ENCODE data around the gene MBTPS1.
A peak's percentile ranks its signal among the peaks of the same experiment; 100 is the strongest.

Gene MBTPS1

DNA sequence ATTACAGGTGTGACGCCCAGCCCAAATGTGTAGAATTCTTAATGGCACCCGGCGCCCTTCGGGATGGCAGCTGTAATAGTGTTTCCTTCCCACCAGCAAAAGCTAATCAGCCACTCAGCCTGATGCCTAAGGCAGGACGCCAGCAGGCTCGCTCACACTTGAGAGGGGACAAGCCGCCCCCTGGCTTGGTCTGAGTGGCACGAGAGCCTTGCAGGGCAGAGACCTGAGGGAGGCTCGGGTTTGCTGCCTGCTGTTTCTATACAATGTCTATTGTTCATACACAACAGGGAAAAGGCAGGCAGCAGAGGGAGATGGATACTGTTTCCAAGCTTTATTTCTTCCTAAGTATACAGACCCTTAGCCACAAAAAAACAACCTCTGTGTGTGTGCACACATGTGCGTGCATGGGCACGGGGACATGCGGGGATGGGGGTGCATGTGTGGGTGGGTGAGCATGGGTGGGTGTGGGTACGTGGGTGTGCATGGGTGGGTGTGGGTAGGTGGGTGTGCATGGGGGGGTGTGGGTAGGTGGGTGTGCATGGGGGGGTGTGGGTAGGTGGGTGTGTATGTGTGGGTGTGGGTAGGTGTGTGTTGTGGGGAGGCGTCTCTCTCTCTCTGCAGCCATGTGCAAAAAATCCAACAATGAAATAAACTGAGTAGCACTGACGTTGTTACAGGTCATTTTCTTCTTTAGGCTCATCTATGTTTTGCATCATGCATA is 84.1 kb downstream of the MBTPS1 start:
- DNase-seq: no peak

DNA sequence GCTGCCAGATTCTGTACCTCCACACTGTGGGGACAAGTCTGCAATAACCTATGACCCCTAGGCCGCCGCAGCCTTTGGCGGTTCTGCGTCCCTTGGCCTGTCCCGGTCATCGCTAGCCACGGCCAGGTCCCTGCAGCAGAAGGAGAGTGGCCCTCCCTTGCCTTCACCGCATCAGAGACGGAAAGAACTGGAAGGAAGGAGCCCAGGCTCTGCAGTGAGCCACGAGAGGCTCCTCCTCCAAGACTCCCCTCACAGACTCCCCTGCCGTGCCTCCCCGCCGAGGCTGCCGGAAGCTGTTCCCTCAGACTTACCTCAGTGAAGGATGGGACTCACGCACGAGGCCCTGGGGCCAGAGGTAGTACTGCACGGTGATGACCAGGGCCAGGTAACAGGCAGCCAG is 85.2 kb downstream of the MBTPS1 start:
- no peak for DNase-seq

DNA sequence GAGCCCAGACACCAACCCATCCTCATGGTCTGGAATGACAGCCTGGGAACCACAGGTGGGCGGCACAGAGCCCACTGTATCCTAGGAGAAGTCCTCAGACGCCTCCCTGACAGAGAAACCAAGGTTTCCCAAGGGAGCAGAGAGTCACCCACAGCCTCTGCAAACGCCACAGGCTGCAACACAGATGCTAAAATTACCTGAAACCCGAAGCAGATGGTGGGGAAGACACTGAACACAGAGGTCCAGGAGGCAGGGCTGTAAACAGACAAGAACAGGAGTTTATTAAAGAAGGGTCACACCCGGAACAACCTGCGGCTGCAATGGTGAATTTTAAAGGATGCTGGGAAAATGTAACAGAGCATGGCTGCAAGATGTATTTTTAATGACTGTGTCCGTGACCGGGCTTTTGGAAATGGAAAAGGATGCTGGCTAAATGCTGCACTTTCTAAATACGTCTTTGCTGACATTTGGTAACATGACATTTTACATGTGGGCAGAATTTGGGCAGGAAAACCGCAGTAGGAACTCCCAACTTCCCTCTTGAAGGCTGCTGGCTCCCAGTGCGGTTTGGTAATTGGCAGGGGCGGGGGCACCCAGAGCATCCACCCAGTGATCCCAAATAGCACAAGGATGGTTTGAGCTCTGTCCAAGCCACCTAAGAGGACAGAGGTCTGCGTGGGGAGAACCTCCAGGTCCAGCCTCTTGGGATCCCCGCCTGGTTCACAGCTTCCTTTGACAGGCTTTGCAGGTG is 87.3 kb downstream of the MBTPS1 start:
- DNase-seq: peak in 1 of 2 donors; percentile 7

DNA sequence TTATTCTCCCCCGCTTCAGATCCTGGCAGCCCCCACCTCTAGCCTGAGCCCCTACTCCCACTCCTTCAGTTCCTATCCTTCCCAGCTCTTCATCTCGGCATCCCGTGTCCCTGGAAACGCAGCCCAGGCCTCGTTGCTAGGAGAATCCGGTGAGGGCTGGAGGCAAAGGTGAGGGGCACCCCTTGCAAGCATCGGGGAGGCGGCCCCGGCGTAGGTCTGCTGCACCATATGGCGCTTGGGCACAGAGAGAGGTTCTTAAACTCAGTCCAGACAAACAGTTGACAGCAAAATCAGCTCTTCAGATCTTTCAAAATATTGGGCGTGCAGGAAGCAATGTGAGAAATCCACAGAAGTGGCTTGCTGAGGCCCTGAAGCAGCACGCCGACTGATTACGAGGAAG is 89.1 kb downstream of the MBTPS1 start:
- DNase-seq: no peak

DNA sequence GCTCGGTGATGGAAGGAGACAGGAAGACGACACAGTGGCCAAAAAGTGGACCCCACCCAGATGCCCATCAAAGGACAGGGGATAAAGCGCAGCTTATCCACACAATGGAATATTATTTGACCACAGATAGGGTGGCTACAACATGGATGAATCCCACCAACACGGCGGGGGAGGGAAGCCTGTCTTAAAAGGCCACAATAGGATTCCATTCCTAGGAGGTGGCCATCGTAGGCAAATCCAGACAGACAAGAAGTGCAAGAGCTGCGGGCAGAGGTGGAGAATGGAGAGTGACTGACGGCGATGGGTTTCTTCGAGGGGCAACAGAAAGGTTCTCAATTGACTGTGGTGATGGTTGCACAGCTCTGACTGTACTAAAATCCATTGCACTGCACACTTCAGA is 90.1 kb downstream of the MBTPS1 start:
- DNase-seq: no peak

DNA sequence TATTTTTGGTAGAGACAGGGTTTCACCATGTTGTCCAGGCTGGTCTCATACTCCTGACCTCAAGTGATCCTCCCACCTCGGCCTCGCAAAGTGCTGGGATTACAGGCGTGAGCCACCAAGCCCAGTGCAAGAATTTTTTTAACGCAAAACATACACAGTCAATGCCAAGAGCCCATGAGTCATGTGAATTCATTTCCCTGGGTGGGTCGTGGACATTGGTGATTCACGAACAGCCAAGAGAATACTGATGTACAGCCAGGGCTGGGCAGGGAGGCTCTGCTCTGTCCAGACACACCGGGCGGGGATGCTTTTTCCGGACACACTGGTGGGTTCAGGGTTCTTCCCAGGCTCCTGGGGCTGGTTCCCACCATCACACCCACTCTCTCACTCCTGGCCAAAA is 91.9 kb downstream of the MBTPS1 start:
- DNase-seq: no peak

DNA sequence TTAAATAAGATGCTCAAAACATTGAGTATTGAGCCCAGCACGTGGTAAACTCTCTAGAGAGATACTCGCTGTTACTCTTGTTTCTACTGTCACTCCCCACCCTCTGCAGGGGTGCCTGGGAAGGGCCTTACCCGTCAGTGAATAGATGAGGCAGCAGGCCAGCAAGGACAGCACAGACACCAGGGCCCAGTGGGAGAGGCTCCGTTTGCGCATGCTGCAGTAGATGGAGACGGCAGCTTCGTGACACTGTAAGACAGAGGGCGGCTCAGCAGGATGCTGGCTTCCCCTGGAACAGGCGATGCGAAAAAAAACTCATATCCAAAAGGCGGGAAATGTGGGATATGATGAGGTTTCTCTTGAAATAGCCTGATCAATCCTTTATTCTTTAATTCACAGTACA is 94.1 kb downstream of the MBTPS1 start:
- no peak for DNase-seq

DNA sequence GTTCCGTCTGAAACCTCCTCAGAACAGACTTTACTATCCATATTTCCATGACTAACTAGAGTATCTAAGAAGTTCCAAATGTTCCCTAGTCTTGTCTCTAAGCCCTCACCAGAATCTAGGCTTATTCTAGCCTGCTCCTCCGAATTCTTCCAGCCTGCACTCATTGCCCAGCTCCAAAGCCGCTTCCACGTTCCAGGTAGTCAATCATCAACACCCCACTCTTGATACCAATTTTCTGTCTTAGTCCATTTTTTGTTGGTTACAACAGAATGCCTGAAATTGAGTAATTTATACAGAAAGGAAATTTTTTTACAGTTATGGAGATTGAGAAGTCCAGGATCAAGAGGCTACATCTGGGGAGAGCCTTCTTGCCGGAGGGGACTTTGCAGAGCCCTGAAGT is 95.3 kb downstream of the MBTPS1 start:
- no peak for DNase-seq

DNA sequence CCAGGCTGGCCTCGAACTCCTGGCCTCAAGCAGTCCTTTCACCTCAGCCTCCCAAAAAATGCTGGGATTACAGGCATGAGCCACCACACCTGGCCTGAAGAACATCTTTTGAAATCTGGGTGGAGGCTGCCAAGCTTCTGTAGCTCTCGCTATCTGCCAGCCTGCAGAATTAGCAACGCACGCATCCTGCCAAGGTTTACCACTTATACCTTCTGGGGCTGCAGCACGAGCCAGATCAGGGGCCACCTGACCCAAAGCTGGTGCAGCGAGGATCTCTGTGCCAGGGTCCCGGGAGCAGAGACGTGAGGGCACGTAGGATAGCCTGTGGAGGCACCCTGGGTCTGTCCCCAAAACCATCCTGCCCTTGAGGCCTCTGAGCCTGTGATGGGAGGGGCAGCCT is 96.4 kb downstream of the MBTPS1 start:
- no peak for DNase-seq

DNA sequence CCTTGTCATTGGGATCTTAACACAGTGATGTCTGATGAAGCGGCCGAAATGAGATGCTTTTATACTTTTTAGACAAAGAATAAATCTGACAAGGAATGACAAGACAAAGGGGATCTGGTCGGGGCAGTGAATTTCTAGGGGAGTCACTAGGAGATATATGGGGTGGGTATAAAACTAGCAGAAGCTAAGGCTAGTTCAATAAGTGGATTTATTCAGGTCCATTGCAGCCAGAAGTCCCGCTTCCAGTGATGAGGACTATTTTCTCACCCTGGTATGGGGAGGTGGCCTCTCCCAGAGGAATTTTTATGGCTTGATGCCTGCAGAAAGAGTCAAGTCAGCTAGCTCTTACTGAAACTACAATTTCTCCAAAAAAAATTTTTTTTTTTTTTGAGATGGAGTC is 98.0 kb downstream of the MBTPS1 start:
- DNase-seq: no peak

DNA sequence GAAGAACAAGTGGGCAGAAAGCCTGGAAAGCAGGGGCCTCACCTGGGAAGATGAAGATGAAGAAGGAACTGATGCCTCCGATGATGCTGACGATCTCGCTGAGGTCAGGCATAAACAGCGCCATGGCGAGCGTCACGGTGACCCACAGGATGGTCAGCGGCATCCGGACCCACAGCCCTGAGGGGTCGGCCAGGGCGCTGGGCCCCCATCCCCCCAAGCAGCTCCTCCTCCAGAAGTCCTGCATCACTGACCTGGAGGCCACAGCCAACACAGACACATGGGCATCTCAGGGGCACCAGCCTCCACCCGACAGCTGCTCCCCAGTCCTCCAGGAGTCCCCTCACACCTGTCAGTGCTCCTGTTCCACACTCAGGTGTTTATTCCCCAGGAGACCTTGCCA is 100.3 kb downstream of the MBTPS1 start:
- DNase-seq: no peak

DNA sequence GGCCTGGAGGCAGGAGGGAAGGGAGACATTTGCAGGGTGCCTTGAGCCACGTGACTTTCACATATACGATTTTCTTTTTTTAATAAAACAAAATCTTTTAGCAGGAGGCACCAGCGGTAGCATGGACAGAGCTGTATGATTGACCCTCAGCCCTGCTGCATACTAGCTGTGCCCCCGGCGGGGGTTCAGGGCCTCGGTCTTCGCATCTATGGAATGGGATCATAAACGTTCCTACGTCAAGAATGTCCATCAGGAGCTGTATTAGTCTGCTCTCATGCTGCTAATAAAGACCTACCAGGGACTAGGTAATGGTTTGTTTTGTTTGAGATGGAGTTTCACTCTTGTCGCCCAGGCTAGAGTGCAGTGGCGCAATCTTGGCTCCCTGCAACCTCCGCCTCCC is 101.3 kb downstream of the MBTPS1 start:
- no peak for DNase-seq

DNA sequence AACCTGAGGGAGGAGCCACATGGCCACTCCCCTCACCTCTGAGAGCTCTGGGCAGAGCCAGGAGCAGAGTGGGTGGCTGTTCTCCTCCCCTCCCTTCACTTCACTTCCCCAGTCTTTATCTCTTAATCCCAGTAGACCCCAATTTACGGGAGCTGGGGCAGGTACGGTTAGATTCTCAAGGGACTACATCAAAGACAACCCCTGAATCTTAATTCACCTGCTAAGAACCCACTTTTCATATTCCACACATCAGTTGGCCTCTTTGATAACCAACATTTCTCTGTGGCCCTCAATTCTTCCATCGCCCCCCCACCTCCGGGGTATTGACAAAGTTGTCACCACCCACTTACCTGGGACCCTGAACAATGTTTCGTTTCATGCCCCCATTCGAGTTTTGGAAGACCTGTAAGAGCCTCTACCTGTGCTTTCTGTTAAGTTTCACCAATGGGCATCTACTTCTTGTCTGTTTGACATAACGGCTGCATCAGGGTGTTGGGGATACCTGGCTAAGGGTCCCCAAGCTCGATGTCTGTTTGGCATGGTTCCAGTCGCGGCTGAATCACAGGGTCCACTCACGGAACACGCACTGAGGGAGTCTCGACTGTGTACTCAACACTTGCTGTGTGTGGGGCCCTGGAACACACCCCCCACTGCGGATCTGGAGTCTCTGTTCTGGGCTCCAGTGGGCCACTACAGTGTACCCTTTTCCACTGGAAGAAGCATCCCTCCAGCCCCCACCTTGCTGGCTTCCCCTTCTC is 102.0 kb downstream of the MBTPS1 start:
- DNase-seq: no peak

DNA sequence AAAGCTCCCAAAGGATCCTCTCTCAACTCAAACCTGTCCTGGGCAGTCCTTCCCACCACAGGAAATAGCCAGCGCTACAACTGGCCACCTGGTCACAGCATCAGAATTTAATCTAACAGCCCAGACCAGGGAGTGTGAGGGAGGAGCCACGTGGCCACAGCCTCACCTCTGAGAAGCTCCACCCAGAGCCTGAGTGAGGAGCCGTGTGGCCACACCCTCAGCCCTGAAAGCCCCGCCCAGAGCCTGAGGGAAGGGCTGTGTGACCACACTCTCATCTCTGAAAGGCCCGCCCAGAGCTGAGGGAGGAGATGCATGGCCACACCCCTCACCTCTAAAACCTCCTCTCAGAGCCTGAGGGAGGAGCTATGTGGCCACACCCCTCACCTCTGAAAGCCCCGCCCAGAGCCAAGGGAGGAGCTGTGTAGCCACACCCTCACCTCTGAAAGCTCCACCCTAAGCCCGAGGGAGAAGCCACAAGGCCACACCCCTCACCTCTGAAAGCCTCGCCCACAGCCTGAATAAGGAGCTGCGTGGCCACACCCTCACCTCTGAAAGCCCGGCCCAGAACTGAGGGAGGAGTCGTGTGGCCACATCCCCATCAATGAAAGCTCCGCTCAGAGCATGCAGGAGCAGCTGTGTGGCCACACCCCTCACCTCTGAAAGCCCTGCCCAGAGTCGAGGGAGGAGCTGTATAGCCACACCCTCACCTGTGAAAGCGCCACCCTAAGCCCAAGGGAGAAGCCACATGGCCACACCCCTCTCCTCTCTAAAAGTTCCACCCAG is 102.8 kb downstream of the MBTPS1 start:
- DNase-seq: peak in 1 of 2 donors; percentile 35

DNA sequence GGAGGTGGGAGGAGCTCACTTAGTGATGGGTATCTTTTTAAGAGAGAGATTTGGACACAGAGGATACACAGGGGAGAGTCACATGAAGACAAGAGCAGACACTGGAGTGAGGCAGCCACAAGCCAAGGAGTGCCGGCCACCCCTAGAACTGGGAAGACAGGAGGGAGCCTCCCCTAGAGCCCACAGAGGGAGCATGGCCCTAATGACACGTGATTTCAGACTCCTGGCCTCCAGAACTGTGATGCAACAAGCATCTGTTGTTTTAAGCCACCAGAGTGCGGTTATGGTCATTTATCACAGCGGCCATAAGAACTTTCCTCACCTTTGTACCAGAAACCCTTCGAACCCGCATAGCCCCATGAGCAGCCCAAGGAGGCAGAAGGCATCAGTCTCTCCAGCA is 107.5 kb downstream of the MBTPS1 start:
- DNase-seq: no peak

DNA sequence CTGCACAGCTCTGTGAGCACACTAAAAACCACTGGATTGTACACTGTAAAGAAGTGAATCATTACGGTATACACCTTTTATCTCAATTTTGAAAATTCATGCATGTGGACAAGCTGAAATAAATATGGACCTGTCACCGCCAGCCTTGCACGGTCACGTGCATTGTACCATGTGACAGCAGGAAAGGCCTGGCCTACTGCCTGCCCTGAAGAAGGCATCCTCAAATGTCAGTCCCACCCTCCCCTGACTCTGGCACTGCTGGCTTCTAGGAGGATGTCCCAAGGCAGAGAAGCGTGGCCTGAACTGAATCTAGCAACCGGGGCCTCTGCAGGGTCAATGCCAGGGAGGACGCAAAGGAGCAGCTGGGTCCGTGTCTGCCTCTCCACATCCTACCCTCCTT is 108.8 kb downstream of the MBTPS1 start:
- no peak for DNase-seq

DNA sequence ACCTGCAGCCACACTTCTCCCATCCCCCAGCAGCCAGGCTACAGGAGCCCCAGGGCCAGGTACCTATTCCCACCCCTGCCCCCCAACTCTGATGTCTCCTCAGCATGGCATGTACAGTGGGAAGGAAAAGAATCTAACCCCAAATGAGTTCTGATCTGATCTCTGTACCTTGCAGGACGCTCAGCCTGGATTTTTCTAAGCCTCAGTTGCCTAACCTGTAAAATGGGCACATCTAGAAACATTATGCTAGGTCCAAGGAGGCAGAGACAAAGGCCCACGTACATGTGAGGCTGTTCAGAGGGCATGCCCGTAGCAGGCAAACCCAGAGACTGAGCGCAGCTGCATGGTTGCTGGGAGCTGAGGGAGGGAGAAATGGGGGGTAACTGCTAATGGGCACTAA is 109.2 kb downstream of the MBTPS1 start:
- DNase-seq: no peak

DNA sequence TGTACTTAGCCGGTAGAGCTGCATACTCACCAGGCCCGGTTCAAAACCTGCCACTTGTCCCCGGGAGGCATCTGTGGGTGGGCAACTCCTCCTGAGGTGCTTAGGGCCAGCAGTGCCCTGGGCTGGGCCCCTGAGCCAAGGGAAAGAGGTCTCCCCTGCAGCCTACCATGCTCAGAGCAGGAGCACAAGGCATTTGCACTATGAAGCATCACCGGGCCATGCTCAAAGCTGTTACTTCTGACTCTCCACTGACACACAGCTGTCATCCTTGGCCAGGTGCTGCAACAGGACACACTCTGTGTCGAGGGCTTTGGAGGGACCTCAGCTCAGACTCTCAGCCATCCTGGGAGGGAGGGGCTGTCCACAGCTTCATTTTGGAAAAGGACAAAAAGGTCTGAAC is 111.4 kb downstream of the MBTPS1 start:
- DNase-seq: no peak

DNA sequence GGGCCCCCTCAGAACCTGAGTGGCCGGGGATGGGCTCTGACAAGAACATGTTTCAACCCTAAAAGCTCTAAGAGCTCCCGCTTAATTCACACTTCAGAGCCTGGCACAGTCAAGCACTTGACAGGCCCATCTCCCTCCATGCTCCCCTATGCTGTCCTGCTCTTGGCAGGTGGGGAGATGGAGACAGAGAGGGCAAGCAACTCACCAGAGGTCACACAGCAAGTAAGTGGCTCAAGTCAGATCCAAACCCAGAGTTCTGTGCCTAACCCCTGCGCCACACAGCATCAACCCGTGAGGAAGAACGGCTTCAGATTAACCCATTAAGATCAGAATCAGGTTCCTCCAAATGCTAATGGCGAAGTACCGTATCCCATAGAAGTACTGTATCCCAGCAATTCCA is 112.3 kb downstream of the MBTPS1 start:
- no peak for DNase-seq

Measured in bone marrow (tissue), 2 donors.